PFSK-1 (cell line): Measurements from ENCODE around the gene FKBP4.

Experiments used
- FOXP2 ChIP-seq: optimal IDR thresholded peaks from 2 replicates; pipeline ENCODE3; 2011; ENCODE audit warnings: borderline replicate concordance, control low read depth, inconsistent platforms; ENCODE audit not compliant: insufficient read depth; ENCODE audit errors: extremely low read length, extremely low read depth
- POLR2AphosphoS5 ChIP-seq: IDR thresholded peaks from 2 replicates; pipeline ENCODE4 v1.6.1; 2012; ENCODE audit warnings: low read depth, mild to moderate bottlenecking, control low read depth, low read length, moderate library complexity
- SIN3A ChIP-seq: IDR thresholded peaks from 2 replicates; pipeline ENCODE4 v1.6.1; 2012; ENCODE audit warnings: mild to moderate bottlenecking, low read length, moderate library complexity, borderline replicate concordance; ENCODE audit not compliant: insufficient read depth
- TAF1 ChIP-seq: IDR thresholded peaks from 2 replicates; pipeline ENCODE4 v1.6.1; 2012; ENCODE audit warnings: low read length, control low read depth, borderline replicate concordance; ENCODE audit not compliant: insufficient read depth
- TF ChIP-seq, protein P1 (sequence below), 2 experiments: IDR thresholded peaks; 2 replicates each; pipeline versions ENCODE4 v1.6.1 to v1.8.0; 2011 to 2012; ENCODE audit warnings: low read depth in 2 of 2, low read length in 2 of 2, control low read depth in 1 of 2, inconsistent platforms in 1 of 2, mild to moderate bottlenecking in 1 of 2, moderate library complexity in 1 of 2; ENCODE audit not compliant: insufficient read depth in 1 of 2

Gene FKBP4

DNA sequence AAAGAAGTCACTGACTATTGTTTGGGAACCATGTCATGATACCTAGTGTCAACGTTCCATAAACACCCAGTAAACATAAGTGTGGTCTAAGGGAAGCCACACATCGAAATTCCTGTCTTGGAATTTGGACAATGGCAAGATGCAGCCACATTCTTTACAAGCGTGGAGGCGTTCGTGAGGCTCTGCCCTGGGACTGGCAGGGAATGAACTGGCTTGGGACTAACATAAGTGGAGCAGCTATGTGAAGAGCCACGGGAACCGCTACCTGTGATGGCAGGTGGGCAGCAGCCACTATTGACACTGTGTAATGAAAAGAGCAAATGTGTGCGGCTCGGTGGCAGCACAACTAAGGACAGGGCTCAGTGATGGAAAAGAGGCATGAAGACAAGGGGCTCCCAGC, 50.0 kb downstream of the FKBP4 start:
- TF ChIP-seq FOXP2 (no peak), TAF1 (no peak)
- TF ChIP-seq, protein P1, sequence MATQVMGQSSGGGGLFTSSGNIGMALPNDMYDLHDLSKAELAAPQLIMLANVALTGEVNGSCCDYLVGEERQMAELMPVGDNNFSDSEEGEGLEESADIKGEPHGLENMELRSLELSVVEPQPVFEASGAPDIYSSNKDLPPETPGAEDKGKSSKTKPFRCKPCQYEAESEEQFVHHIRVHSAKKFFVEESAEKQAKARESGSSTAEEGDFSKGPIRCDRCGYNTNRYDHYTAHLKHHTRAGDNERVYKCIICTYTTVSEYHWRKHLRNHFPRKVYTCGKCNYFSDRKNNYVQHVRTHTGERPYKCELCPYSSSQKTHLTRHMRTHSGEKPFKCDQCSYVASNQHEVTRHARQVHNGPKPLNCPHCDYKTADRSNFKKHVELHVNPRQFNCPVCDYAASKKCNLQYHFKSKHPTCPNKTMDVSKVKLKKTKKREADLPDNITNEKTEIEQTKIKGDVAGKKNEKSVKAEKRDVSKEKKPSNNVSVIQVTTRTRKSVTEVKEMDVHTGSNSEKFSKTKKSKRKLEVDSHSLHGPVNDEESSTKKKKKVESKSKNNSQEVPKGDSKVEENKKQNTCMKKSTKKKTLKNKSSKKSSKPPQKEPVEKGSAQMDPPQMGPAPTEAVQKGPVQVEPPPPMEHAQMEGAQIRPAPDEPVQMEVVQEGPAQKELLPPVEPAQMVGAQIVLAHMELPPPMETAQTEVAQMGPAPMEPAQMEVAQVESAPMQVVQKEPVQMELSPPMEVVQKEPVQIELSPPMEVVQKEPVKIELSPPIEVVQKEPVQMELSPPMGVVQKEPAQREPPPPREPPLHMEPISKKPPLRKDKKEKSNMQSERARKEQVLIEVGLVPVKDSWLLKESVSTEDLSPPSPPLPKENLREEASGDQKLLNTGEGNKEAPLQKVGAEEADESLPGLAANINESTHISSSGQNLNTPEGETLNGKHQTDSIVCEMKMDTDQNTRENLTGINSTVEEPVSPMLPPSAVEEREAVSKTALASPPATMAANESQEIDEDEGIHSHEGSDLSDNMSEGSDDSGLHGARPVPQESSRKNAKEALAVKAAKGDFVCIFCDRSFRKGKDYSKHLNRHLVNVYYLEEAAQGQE (IDR thresholded peaks at IDR 0.05; ENCODE audit: insufficient read depth in 1 of 2, low read depth in 2 of 2, low read length in 2 of 2) = no peak

DNA sequence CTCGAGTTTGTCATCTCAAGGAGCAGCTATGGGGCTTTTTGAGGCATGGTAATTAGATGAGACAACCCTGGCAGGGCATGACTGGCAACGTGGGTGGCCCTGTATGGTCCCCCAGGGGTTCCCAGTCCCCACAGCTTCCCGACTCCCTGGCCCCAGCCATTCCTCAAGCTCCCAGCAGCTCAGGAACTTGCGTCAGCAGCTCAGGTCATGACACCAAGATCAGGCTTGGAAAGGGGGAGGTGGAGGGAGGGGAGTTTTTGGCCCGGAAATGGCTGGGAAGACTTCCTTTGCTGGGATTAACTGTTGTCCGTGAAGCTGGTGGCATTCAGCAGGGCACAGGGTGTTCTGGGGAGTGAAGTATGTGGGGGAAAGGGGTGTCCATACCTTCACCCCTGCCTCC, 50.5 kb downstream of the FKBP4 start:
- TF ChIP-seq TAF1 (no peak), SIN3A (no peak), FOXP2 (peak; percentile 30)

DNA sequence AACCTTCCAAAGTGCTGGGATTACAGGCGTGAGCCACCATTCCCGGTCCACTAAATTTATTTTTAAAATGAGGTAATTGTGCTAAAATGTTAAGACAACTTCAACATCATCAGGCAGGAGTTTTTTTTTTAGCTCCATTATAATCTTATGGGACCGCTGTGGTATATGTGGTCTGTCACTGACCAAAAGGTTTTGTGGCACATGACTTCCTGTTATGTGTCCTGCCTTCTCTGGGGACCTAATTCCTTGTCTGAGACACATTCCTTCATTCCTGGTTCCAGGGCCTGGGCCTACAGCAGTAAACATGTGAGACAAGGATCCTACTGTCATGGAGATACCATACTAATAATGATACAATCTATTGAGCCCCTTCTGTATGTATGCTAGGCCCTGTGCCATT, 57.2 kb downstream of the FKBP4 start:
- TF ChIP-seq POLR2AphosphoS5 (no peak), TAF1 (no peak), SIN3A (no peak), FOXP2 (no peak)
- TF ChIP-seq, protein P1 (IDR thresholded peaks at IDR 0.05; ENCODE audit: insufficient read depth in 1 of 2, low read depth in 2 of 2, low read length in 2 of 2) = no peak

DNA sequence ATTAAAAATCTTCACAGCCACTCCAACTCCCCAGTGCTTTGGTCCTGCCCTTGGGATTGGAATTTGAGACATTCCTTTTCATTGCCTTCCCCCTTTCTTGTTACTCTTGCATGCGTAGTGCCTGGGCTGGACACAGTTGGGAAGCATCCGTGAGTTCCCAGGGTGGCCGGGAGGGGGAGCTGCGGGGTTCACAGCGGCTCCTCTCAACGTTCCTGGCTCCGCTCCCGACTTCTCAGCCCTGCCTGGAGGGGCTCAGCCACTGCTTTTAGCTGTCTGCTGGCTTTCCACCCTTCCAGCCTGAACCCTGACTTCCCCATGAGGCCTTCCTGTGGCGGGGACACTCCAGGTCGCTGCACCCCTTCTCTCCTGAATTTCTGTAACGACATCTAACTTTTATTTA, 58.9 kb downstream of the FKBP4 start:
- TF ChIP-seq FOXP2 (no peak), SIN3A (no peak), POLR2AphosphoS5 (no peak), TAF1 (no peak)
